A172 (cell line): ENCODE data around the gene IL1A. TPM values are rescaled to one million over a fixed set of nuclear protein-coding genes. Genes with fewer than 3 reads are reported as not detected.
A peak's percentile ranks its signal among the peaks of the same experiment; 100 is the strongest.

Source experiments
- DNase-seq: peaks from one replicate; pipeline ENCODE4 v3.0.0-alpha.2; 2015; ENCODE audit warnings: low spot score
- total RNA-seq: library from RNA; depleted of rRNA; stranded (reverse); fragments of >200 nt; shearing (Covaris generic); gene quantifications from 2 replicates; pipeline ENCODE4 v1.2.3, GENCODE V29; 2014; rRNA removed

Gene IL1A
- total RNA-seq, 1 experiment from 2014 or later = not detected

- DNase-seq = no peak
Measured at GRCh38 chr2:112727276-112728028, 56.8 kb downstream of the IL1A start.

- peak; percentile 92 for DNase-seq
Measured at GRCh38 chr2:112726487-112727190, 57.7 kb downstream of the IL1A start.

- DNase-seq = no peak
Measured at GRCh38 chr2:112725545-112726457, 58.5 kb downstream of the IL1A start.

GRCh38 chr2:112724591-112725525 is 59.4 kb downstream of the IL1A start:
- DNase-seq = peak; percentile 25

- DNase-seq = no peak
Measured at GRCh38 chr2:112723995-112724394, 60.3 kb downstream of the IL1A start.

Other genes starting within 250 kb of the IL1A start
- gene POLR1B, start 242.0 kb downstream of the IL1A start, total RNA-seq = 20.0 and 23.3 TPM in 2 replicates
- gene CHCHD5, start 199.9 kb downstream of the IL1A start, total RNA-seq = 19.9 and 23.5 TPM in 2 replicates
- 112 and 159 TPM in 2 replicates for gene SLC20A1, start 138.6 kb downstream of the IL1A start, total RNA-seq
- 0.26 TPM in 1 of 2 replicates, not detected in the other for gene NT5DC4, start 63.5 kb downstream of the IL1A start, total RNA-seq
- 18.0 and 21.0 TPM in 2 replicates for gene CKAP2L, start 19.9 kb downstream of the IL1A start, total RNA-seq
- 0.19 TPM in 1 of 2 replicates, not detected in the other for gene IL1B, start 52.3 kb upstream of the IL1A start, total RNA-seq
- gene IL37, start 126.7 kb upstream of the IL1A start, total RNA-seq = not detected in 2 replicates
- gene IL36G, start 193.5 kb upstream of the IL1A start, total RNA-seq = not detected in 2 replicates
- gene IL36A, start 221.0 kb upstream of the IL1A start, total RNA-seq = not detected in 2 replicates